ENCODE measurements around the gene EPHA4.

Gene EPHA4

DNA sequence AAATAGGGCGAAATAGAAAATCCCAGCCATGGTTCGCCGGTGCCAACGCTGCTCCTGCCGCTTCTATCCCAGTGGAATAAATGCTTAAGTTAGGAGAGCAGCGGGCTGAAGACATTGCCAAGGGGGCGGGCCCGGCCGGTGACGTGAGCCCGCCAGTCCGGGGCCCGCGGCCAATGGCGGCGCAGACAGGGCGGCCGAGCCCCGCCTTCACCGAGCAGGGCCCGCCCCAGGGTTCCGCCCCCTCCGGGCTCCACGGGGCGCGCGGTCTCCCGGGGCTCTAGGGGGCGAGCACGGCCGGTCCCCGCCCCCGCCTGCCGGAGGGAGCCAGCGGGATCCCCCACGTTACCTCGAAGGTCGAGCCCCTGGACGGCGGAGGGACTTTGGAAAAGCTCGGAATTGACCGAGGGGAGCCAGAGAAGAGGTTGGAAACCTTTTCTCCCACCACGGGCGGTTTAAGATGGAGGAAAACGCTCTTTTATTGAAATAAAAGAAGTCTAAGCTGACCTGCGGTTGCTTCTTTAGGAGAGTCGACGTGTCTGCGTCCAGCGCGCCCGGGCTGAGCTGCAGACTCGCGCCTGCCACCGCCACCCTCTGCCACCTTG, at the start of gene EPHA4:
Gene EPHA4, minus strand, starts transcription at position 86 of the 602 bp plus-strand sequence. Its CDS starts 56 bp downstream, at position 30.
- H3K9me3 Mint-ChIP-seq, result no peaks in the 10 kb centered on the region
- H3K4me1 Mint-ChIP-seq, result peaks cover 43% of the 10 kb centered on the region
- ATAC-seq (peak; percentile 92), DNase-seq (peak; percentile 77 to 82)
- H3K4me3 Mint-ChIP-seq, result peak within 1 kb of the TSS; percentile 92 to 96
- peaks cover 93% of the 10 kb centered on the region for H3K27me3 Mint-ChIP-seq
- H3K27ac Mint-ChIP-seq, result peak within 1 kb of the TSS in 1 of 2 donors; percentile 67

DNA sequence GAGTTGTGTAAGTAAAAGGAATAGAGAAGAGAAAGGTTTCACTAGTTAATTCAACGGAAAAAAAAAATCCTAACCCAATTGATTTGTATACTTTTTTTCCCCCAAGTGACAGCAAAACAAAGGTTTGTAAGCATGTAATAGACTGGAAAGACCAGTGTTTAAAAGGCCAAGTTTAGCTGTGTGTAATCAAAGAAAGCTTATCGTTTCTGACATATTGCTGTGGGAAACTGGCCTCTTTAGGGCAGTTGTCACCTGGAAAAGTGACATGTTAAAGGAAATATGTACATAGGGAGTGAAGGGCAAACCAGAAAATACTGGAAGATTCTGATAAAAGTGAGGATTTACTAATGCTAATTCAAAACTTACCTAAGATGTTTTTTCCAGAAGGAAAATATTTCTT, 45.9 kb upstream of the EPHA4 start:
- Mint-ChIP-seq H3K4me1 (no peaks in the 10 kb centered on the region), H3K27ac (no peak overlapping the region), H3K9me3 (no peaks in the 10 kb centered on the region), H3K4me3 (no peak overlapping the region), H3K27me3 (no peaks in the 10 kb centered on the region)
- DNase-seq (no peak), ATAC-seq (no peak)

DNA sequence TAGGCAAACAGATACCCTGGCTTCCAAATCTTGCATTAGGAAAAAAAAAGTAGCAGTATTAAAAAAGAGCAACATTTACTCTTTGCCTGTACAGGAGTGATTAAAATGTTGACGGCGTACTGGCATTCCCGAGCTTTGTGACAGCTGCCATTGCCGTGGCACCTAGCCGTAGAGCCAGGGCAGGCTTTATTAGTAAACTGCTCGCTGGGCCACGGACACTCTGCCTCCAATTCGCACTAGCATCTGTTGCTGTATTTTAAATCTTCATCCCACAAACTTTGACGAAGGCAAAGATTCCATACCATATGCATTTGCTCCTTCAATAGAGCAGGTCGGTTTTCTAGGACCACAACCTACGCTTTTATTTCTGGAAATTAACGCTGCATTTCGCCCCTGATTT, 44.5 kb upstream of the EPHA4 start:
- Mint-ChIP-seq H3K9me3 (no peaks in the 10 kb centered on the region), H3K4me1 (no peaks in the 10 kb centered on the region), H3K4me3 (no peak overlapping the region)

DNA sequence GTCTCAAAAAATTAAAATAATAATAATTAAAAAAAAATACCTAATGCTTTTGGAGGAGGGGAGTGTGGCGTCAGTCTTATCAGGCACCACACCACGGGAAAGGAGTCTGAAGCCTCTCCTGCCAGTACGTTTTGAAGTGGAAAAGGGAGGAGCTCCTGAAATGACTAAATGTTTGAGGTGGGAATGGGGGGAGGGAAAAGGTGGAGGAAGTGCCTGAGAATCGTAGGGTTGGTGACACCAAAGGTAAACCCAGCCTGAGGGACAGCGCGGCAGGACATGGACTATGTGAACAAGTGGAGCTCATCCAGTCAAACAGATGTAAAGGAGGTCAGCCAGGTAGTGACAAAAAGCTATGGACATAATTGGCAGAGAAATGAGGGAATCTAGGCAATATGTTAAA, 42.2 kb upstream of the EPHA4 start:
- ATAC-seq (no peak), DNase-seq (no peak)
- H3K27me3 Mint-ChIP-seq, result peaks cover 22% of the 10 kb centered on the region
- no peaks in the 10 kb centered on the region for H3K4me1 Mint-ChIP-seq
- no peak overlapping the region for H3K4me3 Mint-ChIP-seq
- H3K9me3 Mint-ChIP-seq, result no peaks in the 10 kb centered on the region
- no peak overlapping the region for H3K27ac Mint-ChIP-seq

More for the DNA sequence above, 44.5 kb upstream of the EPHA4 start:
- DNase-seq (no peak), ATAC-seq (no peak)
- Mint-ChIP-seq H3K27me3 (no peaks in the 10 kb centered on the region), H3K27ac (no peak overlapping the region)

DNA sequence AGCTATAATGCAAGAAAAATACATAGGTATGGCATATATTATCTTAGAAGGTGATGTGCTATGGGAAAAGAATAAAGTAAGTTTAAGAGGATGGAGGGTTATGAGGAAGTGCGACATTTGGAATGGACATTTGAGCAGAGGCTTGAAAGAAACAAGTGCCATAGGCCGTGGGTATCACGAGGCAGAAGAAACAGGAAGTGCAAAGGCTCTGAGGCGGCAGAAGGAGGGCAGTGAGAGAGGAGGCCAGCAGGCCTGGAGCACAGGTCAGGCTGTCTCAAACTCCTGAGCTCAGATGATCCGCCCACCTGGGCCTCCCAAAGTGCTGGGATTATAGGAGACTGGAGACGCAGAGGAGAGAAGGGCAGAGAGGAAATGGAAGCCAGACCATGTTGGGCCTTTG, 40.7 kb upstream of the EPHA4 start:
- Mint-ChIP-seq H3K4me1 (no peaks in the 10 kb centered on the region), H3K4me3 (no peak overlapping the region), H3K27ac (no peak overlapping the region), H3K9me3 (no peaks in the 10 kb centered on the region), H3K27me3 (peaks cover 25% of the 10 kb centered on the region)
- ATAC-seq, result no peak
- no peak for DNase-seq

DNA sequence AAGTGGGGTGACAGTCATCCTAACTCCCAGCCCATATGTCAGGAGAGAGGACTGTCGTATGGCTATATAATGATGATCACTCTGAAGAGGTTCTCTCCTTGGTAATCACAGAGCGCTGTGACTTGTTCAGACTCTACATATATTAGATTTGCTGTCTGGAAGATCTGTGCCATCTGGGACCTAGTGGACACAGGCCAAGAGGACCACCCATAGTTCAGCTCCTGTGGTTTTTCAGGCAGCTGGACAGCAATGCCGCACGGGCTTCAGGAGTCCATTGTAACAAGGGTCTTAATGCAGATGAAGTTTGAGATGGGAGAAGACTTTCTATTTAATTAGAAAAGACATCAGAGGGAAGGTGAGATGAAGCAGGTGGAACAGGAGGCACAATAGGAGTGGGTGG, 40.1 kb upstream of the EPHA4 start:
- Mint-ChIP-seq H3K27me3 (peaks cover 25% of the 10 kb centered on the region), H3K27ac (no peak overlapping the region), H3K9me3 (no peaks in the 10 kb centered on the region), H3K4me3 (no peak overlapping the region), H3K4me1 (no peaks in the 10 kb centered on the region)
- DNase-seq, result no peak
- no peak for ATAC-seq

DNA sequence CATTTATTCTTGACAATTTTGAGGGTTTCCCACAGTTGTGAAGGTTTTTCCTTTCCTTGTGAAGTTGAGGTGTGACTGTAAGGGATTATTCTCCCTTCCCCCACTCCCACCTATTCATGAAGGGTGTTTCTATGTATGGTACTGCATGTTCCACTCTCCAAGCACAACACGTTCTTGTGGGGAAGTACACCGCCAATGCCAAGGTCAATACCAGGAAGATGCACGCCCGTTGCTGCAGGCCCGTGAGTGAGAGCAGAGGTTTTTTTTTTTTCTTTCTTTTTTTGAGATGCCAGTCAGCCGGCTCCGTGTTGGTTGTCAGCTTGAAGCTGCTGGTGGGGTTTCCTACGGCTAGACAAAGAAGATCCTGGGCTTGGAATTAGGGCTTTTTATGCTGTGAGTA, 38.6 kb upstream of the EPHA4 start:
- ATAC-seq (no peak), DNase-seq (no peak)
- no peaks in the 10 kb centered on the region for H3K4me1 Mint-ChIP-seq
- H3K27ac Mint-ChIP-seq, result no peak overlapping the region
- H3K9me3 Mint-ChIP-seq, result no peaks in the 10 kb centered on the region
- H3K4me3 Mint-ChIP-seq, result no peak overlapping the region
- peaks cover 25% of the 10 kb centered on the region for H3K27me3 Mint-ChIP-seq

DNA sequence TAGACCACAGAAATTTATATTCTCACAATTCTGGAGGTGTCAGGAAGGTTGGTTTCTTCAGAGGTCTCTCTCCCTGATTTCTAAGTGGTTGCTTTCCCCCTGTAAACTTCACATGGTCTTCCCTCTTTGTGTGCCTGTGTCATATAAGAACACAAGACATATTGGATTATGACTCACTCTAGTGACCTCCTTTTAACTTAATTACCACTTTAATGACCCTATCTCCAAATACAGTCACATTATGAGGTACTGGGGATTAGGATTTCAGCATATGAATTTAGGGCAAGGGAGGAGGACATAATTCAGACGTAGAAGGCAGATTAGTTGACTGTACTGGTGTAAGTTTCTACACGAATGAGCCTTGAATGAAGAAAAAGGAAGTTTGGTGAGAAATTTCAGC, 38.2 kb upstream of the EPHA4 start:
- DNase-seq, result no peak
- Mint-ChIP-seq H3K4me1 (no peaks in the 10 kb centered on the region), H3K27me3 (peaks cover 25% of the 10 kb centered on the region), H3K4me3 (no peak overlapping the region), H3K9me3 (no peaks in the 10 kb centered on the region), H3K27ac (no peak overlapping the region)
- ATAC-seq, result no peak

DNA sequence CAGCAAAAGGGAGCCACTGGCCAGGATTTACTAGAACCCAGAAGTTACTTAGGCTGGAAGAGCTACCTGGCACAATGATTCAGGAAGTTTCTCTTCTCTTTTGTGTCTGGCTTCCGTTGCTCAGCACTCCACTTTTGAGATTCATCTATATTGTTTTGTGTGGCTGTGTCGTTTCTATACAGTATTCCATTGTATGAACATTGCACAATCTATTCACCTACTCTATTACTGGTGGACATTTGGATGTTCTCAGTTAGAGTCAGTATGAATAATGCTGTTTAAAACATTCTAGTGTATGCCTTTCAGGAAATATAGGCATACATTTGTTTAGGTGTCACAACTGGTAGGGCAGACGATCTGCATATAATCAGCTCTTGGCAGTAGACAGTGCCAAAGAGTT, 36.3 kb upstream of the EPHA4 start:
- Mint-ChIP-seq H3K9me3 (no peaks in the 10 kb centered on the region), H3K27me3 (peaks cover 25% of the 10 kb centered on the region)
- ATAC-seq, result no peak

DNA sequence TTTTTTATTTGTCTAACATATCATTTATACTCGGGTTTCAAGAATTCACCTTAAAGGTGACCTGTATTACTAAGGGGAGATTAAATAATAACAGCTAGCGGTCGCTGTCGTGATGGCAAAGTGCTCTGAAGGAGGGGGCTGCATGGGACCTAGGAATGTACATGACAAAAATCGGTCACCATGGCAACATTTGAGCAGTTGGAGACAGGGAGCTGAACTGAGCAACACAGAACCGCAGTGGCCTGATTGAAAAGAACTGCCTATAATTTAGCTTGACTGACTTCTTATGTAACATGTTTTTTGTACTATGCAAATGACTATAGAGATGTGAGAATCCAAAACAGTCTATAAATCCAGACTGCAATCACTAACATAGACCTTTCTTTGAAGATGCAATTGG, 34.3 kb upstream of the EPHA4 start:
- Mint-ChIP-seq H3K9me3 (no peaks in the 10 kb centered on the region), H3K27me3 (peaks cover 25% of the 10 kb centered on the region), H3K4me1 (no peaks in the 10 kb centered on the region), H3K4me3 (no peak overlapping the region), H3K27ac (no peak overlapping the region)
- DNase-seq (no peak), ATAC-seq (no peak)

More for the DNA sequence above, 36.3 kb upstream of the EPHA4 start:
- Mint-ChIP-seq H3K4me3 (no peak overlapping the region), H3K4me1 (no peaks in the 10 kb centered on the region), H3K27ac (no peak overlapping the region)
- DNase-seq, result no peak

DNA sequence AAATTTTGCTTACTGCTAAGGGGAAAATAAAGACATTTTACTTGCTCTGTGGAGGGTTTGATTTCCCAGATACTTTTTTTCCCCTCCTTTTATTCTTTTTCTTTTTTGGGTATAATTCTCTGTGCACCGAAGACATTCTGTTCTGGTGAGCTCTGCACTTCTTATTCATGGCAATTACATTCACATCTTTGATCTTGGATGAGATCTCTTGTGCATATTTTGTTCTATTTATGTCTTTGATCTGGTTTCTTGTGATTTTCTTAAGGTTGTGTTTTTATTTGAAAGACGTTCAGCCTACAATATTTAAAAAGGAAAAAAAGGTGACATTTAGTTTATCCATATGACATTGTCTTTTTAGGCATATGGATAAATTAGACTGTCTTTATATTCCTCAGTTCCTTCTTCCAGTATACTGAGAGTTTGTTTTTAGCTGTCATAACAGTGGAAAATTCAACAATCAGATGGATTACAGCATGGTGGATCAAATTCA, 33.7 kb upstream of the EPHA4 start:
- ATAC-seq (no peak), DNase-seq (no peak)
- Mint-ChIP-seq H3K27me3 (peaks cover 18% of the 10 kb centered on the region), H3K27ac (no peak overlapping the region), H3K9me3 (no peaks in the 10 kb centered on the region), H3K4me1 (no peaks in the 10 kb centered on the region), H3K4me3 (no peak overlapping the region)

DNA sequence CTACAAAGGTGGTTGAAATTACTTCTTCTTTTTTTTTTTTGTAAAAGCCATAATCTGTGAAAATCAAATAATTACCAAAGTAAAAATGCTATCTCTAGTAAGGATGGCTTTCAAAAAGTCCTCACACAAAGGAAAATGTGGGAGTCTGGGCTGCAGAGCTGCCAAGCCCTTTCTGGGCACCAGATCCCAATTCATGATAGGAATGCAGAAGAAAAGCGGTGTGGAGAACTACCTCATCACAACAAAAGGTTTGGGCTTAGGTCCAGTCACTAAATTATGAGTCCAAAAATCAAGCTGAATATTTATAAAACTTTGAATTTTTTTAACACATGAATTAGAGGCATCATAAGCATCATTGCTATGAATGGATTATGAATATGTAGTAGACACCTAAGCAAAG, 30.8 kb upstream of the EPHA4 start:
- Mint-ChIP-seq H3K27ac (peak overlapping the region in 1 of 2 donors; percentile 76), H3K4me1 (no peaks in the 10 kb centered on the region), H3K4me3 (no peak overlapping the region), H3K27me3 (peaks cover 7% of the 10 kb centered on the region), H3K9me3 (no peaks in the 10 kb centered on the region)
- ATAC-seq (no peak), DNase-seq (no peak)

DNA sequence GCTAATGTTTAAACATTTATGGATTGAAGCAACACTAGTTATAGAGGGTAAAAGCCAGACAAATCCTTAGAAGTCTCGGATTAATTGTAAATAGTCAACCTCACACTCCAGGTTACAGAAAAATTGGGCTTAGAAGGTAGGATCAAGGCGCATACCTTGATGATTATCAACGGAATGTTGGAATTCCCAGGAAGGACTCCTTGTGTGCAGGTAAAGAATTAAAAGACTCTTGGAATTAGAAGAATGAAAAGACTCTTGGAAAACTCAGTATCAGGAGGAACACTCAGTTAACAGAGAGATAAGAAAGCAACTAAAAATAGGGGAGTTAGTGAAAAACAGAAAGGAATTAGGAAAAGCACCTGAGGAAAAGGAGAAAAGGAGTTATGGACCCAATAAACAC, 29.3 kb upstream of the EPHA4 start:
- H3K9me3 Mint-ChIP-seq, result no peaks in the 10 kb centered on the region
- H3K27ac Mint-ChIP-seq, result no peak overlapping the region
- ATAC-seq (no peak), DNase-seq (no peak)
- H3K4me3 Mint-ChIP-seq, result no peak overlapping the region
- H3K27me3 Mint-ChIP-seq, result peaks cover 7% of the 10 kb centered on the region
- no peaks in the 10 kb centered on the region for H3K4me1 Mint-ChIP-seq

DNA sequence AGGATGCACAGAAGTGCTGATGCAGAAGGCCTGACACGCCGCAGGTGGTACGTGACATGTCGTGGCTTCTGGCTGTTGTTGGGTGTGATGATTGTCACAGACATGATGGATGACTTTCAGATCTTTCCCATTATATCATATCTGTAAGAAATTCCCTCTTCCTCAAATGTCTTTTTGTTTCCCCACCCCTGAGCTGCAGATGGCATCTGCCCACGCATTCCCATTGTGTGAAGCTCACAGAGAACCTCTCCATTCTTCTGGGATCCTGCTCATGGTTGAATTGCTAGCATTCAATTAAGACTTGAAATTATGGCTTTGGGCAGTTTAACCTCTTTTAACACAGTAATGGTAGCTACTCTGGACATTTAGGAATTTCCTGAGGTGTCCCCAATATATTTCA, 28.3 kb upstream of the EPHA4 start:
- Mint-ChIP-seq H3K27me3 (peaks cover 7% of the 10 kb centered on the region), H3K9me3 (no peaks in the 10 kb centered on the region), H3K4me3 (no peak overlapping the region), H3K4me1 (no peaks in the 10 kb centered on the region), H3K27ac (no peak overlapping the region)
- ATAC-seq (no peak), DNase-seq (no peak)

DNA sequence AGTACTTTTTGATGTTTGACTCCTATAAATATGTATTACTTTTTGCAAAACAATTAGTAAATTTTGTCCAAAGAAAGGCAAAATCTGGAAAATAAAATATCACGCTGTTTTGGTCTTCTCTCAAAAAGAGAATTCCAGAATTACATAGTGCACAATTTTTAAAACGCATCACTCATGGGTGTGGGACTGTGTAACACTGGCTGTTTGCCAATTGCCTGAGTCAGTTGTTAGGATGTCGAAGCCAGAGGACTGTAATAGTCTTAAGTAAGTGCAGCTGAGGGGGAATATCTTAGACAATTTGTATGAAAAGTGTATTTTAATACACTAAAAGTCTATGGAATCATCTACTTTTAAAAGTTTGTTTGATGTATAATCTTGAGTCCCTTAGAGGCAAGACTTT, 24.1 kb upstream of the EPHA4 start:
- ATAC-seq (no peak), DNase-seq (no peak)
- Mint-ChIP-seq H3K4me3 (no peak overlapping the region), H3K4me1 (no peaks in the 10 kb centered on the region), H3K9me3 (peaks cover 0 to 5% of the 10 kb centered on the region in 2 donors), H3K27me3 (peaks cover 7% of the 10 kb centered on the region), H3K27ac (no peak overlapping the region)

DNA sequence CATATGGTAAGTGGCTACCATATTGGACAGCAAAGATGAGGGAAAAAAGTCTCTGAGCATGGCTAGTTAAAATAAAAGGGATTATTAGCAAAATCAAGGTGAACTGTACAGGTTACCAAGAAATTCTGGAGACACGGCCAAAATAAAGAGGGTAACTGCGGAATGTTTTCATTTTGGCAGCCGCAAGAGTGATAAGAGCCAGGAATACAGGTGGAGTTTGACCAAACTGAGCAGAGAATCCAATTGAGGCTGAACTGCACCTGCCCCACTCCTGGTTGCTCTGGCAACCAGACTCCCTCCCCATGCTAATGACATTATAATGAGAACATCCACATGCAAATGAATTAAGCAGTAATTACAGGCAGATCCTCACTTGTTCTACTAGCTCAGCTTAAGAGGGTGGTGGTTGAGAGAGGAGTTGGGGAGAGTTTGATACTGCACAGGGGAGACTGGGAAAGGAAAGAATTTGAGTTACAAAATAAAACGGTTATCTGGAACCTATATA, 18.8 kb upstream of the EPHA4 start:
- no peaks in the 10 kb centered on the region for H3K4me1 Mint-ChIP-seq
- no peak overlapping the region for H3K27ac Mint-ChIP-seq
- H3K9me3 Mint-ChIP-seq, result peaks cover 0 to 5% of the 10 kb centered on the region in 2 donors
- no peak overlapping the region for H3K4me3 Mint-ChIP-seq
- no peak for ATAC-seq
- H3K27me3 Mint-ChIP-seq, result peaks cover 19% of the 10 kb centered on the region
- DNase-seq, result no peak

DNA sequence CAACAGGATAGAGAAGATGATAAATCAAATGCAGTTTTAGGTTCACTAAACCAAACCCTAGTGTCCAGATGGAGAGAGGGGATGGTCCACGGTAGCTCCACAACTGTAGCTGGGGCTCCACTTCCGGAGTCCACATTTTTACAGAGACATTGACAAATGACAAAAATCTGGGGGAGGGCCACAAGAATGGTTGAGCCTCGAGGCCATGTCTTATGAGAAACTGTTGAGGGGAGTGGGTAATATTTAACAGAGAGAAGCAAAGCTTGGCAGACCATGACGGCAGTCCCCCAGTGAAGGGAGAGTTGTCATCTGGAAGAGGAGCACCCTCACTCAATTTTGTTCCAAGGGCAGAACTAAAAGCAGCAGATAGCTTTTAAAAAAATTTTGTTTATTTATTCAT, 17.6 kb upstream of the EPHA4 start:
- peaks cover 26% of the 10 kb centered on the region for H3K27me3 Mint-ChIP-seq
- no peaks in the 10 kb centered on the region for H3K4me1 Mint-ChIP-seq
- H3K27ac Mint-ChIP-seq, result no peak overlapping the region
- peaks cover 0 to 5% of the 10 kb centered on the region in 2 donors for H3K9me3 Mint-ChIP-seq
- ATAC-seq (no peak), DNase-seq (no peak)
- H3K4me3 Mint-ChIP-seq, result no peak overlapping the region
